ENCODE data around the gene RUNX2. TPM values are rescaled to one million over a fixed set of nuclear protein-coding genes. Genes with fewer than 3 reads are reported as not detected.

The RUNX2 gene
- total and polyA plus RNA-seq, 4 donors: 0.09 to 1.5 (median 0.75) TPM

GRCh38 chr6:45419571-45420082, 91.5 kb downstream of the RUNX2 start:
- peak; percentile 35 for TF ChIP-seq CTCF (IDR thresholded peaks at IDR 0.05; ENCODE audit: low read depth, low read length, missing input control)
- TF ChIP-seq, protein P1, sequence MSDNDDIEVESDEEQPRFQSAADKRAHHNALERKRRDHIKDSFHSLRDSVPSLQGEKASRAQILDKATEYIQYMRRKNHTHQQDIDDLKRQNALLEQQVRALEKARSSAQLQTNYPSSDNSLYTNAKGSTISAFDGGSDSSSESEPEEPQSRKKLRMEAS (IDR thresholded peaks at IDR 0.05): no peak
- TF ChIP-seq RXRA (IDR thresholded peaks at IDR 0.05): peak in 1 of 2 donors; percentile 10
- TF ChIP-seq RAD21 (IDR thresholded peaks at IDR 0.05): peak; percentile 74 to 88
- Histone ChIP-seq H3K27me3 (ENCODE audit: control insufficient read depth in 4 of 4, insufficient read depth in 4 of 4, low read length in 3 of 4) (peaks cover 0 to 23% (median 0%) of the 10 kb centered on the region in 4 donors), H3K27ac (ENCODE audit: low read depth in 1 of 2, low read length in 2 of 2) (no peak overlapping the region), H3K4me3 (ENCODE audit: low read depth in 1 of 3, low read length in 3 of 3) (peak overlapping the region in 1 of 3 donors; percentile 33), H3K9me3 (ENCODE audit: control insufficient read depth in 4 of 4, low read length in 3 of 4) (no peaks in the 10 kb centered on the region), H3K9ac (ENCODE audit: low read depth in 1 of 2, low read length in 2 of 2) (no peak overlapping the region), H3K4me1 (ENCODE audit: control insufficient read depth in 4 of 4, insufficient read depth in 4 of 4, low read length in 3 of 4) (peaks cover 25 to 38% (median 31%) of the 10 kb centered on the region in 4 donors), H3K36me3 (ENCODE audit: control insufficient read depth in 4 of 4, insufficient read depth in 3 of 4, low read depth in 1 of 4, low read length in 3 of 4) (no peaks in the 10 kb centered on the region)
- peak; percentile 50 for DNase-seq (ENCODE audit: low spot score)
- WGBS: 5% methylated on average over 38 of the region's 38 CpGs

DNA sequence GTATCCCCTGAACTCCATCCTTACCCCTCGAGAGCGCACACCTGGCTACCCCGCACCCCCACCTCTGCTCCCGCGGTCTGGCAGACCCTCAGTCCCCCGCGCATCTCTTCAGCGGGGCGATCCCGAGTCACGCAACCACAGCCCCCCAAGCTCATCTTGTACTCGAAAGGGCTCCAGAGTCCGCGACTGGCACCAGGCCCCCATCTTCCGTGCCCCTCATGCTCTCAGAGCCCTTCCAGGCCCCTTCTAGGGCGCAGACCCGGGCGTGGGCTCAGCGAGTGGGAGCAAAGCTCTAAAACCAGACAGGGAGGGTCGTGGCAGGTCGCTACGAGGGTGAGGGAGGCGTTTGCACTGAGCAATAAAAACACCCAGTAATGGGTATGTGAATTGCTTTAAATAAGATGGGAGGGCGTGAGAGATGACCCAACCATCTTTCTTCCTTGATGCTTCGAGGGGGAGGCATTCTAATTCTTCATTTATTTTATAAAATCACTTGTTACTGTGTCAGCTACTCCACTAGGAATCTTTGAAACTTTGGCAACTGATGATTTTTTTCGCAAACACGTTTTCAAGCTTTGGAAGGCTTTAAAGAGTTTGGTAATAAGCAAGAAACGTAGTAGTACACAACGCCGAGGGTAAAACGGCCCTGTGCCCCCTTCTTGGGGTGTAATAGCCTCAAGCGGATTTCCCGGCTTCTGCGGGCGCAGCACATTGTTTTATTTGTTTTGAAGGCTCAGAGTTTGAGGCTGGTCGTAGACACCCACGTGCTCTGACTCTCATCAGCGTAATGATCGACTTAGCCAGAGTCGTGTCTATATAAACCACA, 92.2 kb downstream of the RUNX2 start:
- Histone ChIP-seq H3K36me3 (ENCODE audit: control insufficient read depth in 4 of 4, insufficient read depth in 3 of 4, low read depth in 1 of 4, low read length in 3 of 4) (no peaks in the 10 kb centered on the region), H3K27me3 (ENCODE audit: control insufficient read depth in 4 of 4, insufficient read depth in 4 of 4, low read length in 3 of 4) (peaks cover 0 to 21% (median 0%) of the 10 kb centered on the region in 4 donors), H3K9ac (ENCODE audit: low read depth in 1 of 2, low read length in 2 of 2) (peak overlapping the region in 1 of 2 donors; percentile 19), H3K4me3 (ENCODE audit: low read depth in 1 of 3, low read length in 3 of 3) (peak overlapping the region in 1 of 3 donors; percentile 33), H3K27ac (ENCODE audit: low read depth in 1 of 2, low read length in 2 of 2) (no peak overlapping the region), H3K9me3 (ENCODE audit: control insufficient read depth in 4 of 4, low read length in 3 of 4) (no peaks in the 10 kb centered on the region), H3K4me1 (ENCODE audit: control insufficient read depth in 4 of 4, insufficient read depth in 4 of 4, low read length in 3 of 4) (peaks cover 25 to 38% (median 31%) of the 10 kb centered on the region in 4 donors)
- 7% methylated on average over 40 of the region's 40 CpGs for WGBS
- DNase-seq (ENCODE audit: low spot score): no peak
- TF ChIP-seq CTCF (IDR thresholded peaks at IDR 0.05; ENCODE audit: low read depth, low read length, missing input control) (no peak), GABPA (IDR thresholded peaks at IDR 0.05 in 1 of 2, conservative IDR thresholded peaks at IDR 0.05 in 1 of 2) (no peak), FOXA1 (IDR thresholded peaks at IDR 0.05) (no peak), TAF1 (conservative IDR thresholded peaks at IDR 0.05) (no peak), SP1 (IDR thresholded peaks at IDR 0.05) (no peak), HNF4G (IDR thresholded peaks at IDR 0.05) (no peak), JUND (IDR thresholded peaks at IDR 0.05) (no peak), YY1 (IDR thresholded peaks at IDR 0.05) (no peak), FOXA2 (IDR thresholded peaks at IDR 0.05) (no peak), NR2F2 (IDR thresholded peaks at IDR 0.05) (no peak), RAD21 (IDR thresholded peaks at IDR 0.05) (no peak), EGR1 (IDR thresholded peaks at IDR 0.05; ENCODE audit: low read depth in 2 of 2) (no peak), RXRA (IDR thresholded peaks at IDR 0.05) (no peak)
- TF ChIP-seq, protein P1 (IDR thresholded peaks at IDR 0.05): no peak
- TF ChIP-seq, protein P2, sequence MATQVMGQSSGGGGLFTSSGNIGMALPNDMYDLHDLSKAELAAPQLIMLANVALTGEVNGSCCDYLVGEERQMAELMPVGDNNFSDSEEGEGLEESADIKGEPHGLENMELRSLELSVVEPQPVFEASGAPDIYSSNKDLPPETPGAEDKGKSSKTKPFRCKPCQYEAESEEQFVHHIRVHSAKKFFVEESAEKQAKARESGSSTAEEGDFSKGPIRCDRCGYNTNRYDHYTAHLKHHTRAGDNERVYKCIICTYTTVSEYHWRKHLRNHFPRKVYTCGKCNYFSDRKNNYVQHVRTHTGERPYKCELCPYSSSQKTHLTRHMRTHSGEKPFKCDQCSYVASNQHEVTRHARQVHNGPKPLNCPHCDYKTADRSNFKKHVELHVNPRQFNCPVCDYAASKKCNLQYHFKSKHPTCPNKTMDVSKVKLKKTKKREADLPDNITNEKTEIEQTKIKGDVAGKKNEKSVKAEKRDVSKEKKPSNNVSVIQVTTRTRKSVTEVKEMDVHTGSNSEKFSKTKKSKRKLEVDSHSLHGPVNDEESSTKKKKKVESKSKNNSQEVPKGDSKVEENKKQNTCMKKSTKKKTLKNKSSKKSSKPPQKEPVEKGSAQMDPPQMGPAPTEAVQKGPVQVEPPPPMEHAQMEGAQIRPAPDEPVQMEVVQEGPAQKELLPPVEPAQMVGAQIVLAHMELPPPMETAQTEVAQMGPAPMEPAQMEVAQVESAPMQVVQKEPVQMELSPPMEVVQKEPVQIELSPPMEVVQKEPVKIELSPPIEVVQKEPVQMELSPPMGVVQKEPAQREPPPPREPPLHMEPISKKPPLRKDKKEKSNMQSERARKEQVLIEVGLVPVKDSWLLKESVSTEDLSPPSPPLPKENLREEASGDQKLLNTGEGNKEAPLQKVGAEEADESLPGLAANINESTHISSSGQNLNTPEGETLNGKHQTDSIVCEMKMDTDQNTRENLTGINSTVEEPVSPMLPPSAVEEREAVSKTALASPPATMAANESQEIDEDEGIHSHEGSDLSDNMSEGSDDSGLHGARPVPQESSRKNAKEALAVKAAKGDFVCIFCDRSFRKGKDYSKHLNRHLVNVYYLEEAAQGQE (IDR thresholded peaks at IDR 0.05): no peak
- TF ChIP-seq, protein P3, sequence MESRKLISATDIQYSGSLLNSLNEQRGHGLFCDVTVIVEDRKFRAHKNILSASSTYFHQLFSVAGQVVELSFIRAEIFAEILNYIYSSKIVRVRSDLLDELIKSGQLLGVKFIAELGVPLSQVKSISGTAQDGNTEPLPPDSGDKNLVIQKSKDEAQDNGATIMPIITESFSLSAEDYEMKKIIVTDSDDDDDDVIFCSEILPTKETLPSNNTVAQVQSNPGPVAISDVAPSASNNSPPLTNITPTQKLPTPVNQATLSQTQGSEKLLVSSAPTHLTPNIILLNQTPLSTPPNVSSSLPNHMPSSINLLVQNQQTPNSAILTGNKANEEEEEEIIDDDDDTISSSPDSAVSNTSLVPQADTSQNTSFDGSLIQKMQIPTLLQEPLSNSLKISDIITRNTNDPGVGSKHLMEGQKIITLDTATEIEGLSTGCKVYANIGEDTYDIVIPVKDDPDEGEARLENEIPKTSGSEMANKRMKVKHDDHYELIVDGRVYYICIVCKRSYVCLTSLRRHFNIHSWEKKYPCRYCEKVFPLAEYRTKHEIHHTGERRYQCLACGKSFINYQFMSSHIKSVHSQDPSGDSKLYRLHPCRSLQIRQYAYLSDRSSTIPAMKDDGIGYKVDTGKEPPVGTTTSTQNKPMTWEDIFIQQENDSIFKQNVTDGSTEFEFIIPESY (IDR thresholded peaks at IDR 0.05): no peak
- TF ChIP-seq, protein P4, sequence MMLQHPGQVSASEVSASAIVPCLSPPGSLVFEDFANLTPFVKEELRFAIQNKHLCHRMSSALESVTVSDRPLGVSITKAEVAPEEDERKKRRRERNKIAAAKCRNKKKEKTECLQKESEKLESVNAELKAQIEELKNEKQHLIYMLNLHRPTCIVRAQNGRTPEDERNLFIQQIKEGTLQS (IDR thresholded peaks at IDR 0.05): no peak

Data from liver (tissue), 9 donors.